Skeletal muscle tissue (tissue), 4 donors: ENCODE measurements around the gene GRHL3. TPM values are rescaled to one million over a fixed set of nuclear protein-coding genes. Genes with fewer than 3 reads are reported as not detected.
A peak's percentile ranks its signal among the peaks of the same experiment; 100 is the strongest.
"Not testable (repeated sequence)": the region's sequence is repeated elsewhere in the genome, so short reads cannot be mapped to it uniquely, and the experiment has no call there.

ENCODE experiments used
- H3K27ac ChIP-seq: one replicate; pipeline ENCODE4 v1.7.0; 2013; ENCODE audit warnings: mild to moderate bottlenecking, low read depth, low read length, inconsistent platforms
- H3K27me3 ChIP-seq, 3 donors: one replicate each; pipeline ENCODE4 v1.7.0; 2013; ENCODE audit warnings: low read length in 3 of 3; ENCODE audit not compliant: control insufficient read depth in 3 of 3, insufficient read depth in 3 of 3
- H3K36me3 ChIP-seq, 3 donors: one replicate each; pipeline ENCODE4 v1.7.0; 2013; ENCODE audit warnings: low read length in 3 of 3; ENCODE audit not compliant: control insufficient read depth in 3 of 3, insufficient read depth in 3 of 3
- H3K4me1 ChIP-seq, 3 donors: one replicate each; pipeline ENCODE4 v1.7.0; 2013; ENCODE audit warnings: low read length in 3 of 3, mild to moderate bottlenecking in 3 of 3; ENCODE audit not compliant: control insufficient read depth in 3 of 3, insufficient read depth in 3 of 3
- H3K4me3 ChIP-seq, 3 donors: one replicate each; pipeline ENCODE4 v1.7.0; 2013; ENCODE audit warnings: low read length in 3 of 3
- H3K9ac ChIP-seq, 3 donors: one replicate each; pipeline ENCODE4 v1.7.0; 2013; ENCODE audit warnings: low read length in 3 of 3, mild to moderate bottlenecking in 3 of 3, moderate library complexity in 2 of 3, low read depth in 1 of 3
- H3K9me3 ChIP-seq, 3 donors: one replicate each; pipeline ENCODE4 v1.7.0; 2013; ENCODE audit warnings: low read length in 3 of 3; ENCODE audit not compliant: control insufficient read depth in 3 of 3
- total RNA-seq: library from RNA; depleted of rRNA; stranded (reverse); fragments of >200 nt; gene quantifications from one replicate; pipeline ENCODE4 v1.2.3, GENCODE V29; 2014
- donor health status: Osteomylitis.

Gene GRHL3
- total RNA-seq, 1 donor from 2014 or later = not detected

GRCh38 chr1:24282491-24282890, 36.7 kb upstream of the GRHL3 start:
- Histone ChIP-seq H3K4me1 (peaks cover 0 to 3% (median 0%) of the 10 kb centered on the region in 3 donors), H3K27ac (no peak overlapping the region), H3K27me3 (peaks cover 0 to 14% (median 0%) of the 10 kb centered on the region in 3 donors), H3K36me3 (no peaks in the 10 kb centered on the region), H3K9ac (no peak overlapping the region), H3K9me3 (no peaks in the 10 kb centered on the region), H3K4me3 (no peak overlapping the region)

DNA sequence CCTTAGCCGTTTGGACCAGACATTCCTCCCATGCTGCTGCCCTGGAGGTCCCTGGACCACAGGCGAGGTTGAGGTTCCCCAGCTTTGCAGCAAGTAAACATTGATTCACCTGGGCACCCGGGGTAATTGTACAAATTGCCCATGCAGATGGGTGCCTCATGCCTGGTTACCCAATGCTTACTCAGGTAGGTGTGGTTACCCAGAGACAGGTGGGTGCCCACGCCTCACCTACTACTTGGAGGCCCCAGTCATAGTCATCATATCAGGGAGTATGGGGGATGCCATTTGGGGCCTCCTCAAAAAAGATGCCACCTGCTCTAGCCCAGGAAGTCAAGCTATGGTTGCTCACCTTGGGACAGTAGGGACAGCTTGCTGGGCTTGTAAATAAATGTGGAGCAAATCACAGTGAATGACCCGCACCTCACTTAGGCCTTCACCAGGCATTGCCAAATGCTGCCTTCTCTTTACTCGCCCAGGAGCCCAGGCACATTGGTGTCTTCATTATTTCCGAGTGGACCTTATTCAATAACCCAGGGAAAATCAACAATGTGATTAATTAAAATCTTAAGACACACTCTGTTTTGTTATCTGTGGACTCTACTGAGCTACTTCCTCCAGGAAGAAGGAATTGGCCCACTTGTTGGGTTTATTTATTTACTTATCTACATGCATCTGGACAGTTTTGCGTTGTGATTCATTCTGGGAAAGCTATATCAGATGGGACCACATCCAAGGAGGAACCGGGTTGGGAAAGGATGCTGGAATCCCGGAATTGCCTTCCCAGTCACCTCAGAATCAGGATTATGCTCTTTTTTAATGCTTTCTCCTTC, 35.6 kb upstream of the GRHL3 start:
- H3K9me3 ChIP-seq = no peaks in the 10 kb centered on the region
- no peaks in the 10 kb centered on the region for H3K36me3 ChIP-seq
- no peak overlapping the region for H3K9ac ChIP-seq
- H3K27me3 ChIP-seq = peaks cover 0 to 8% (median 0%) of the 10 kb centered on the region in 3 donors
- H3K27ac ChIP-seq = no peak overlapping the region
- H3K4me3 ChIP-seq = no peak overlapping the region
- H3K4me1 ChIP-seq = peaks cover 0 to 2% (median 0%) of the 10 kb centered on the region in 3 donors

DNA sequence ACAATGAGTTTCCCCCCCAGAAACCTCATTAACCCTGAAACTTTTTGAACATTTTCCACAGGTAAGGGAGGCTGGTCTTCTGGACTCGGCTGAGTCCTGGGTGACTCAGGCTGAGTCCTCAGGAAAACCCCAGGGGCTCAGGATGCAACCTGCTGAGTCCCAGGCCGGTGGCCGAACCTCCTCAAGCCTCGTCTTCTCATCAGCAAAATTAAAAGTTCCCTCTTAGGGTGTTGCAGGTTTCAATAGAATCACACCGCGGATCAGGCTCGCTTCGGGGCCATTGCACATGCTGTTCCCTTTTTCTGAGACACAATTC, 35.0 kb upstream of the GRHL3 start:
- Histone ChIP-seq H3K36me3 (no peaks in the 10 kb centered on the region), H3K9ac (no peak overlapping the region), H3K9me3 (no peaks in the 10 kb centered on the region), H3K4me3 (no peak overlapping the region), H3K4me1 (no peaks in the 10 kb centered on the region), H3K27ac (no peak overlapping the region), H3K27me3 (peaks cover 0 to 4% (median 0%) of the 10 kb centered on the region in 3 donors)

GRCh38 chr1:24285231-24285630, 33.9 kb upstream of the GRHL3 start:
- no peak overlapping the region for H3K4me3 ChIP-seq
- no peaks in the 10 kb centered on the region for H3K36me3 ChIP-seq
- H3K27ac ChIP-seq = no peak overlapping the region
- H3K4me1 ChIP-seq = peaks cover 3 to 9% (median 3%) of the 10 kb centered on the region in 3 donors
- H3K27me3 ChIP-seq = no peaks in the 10 kb centered on the region
- no peaks in the 10 kb centered on the region for H3K9me3 ChIP-seq
- H3K9ac ChIP-seq = no peak overlapping the region

DNA sequence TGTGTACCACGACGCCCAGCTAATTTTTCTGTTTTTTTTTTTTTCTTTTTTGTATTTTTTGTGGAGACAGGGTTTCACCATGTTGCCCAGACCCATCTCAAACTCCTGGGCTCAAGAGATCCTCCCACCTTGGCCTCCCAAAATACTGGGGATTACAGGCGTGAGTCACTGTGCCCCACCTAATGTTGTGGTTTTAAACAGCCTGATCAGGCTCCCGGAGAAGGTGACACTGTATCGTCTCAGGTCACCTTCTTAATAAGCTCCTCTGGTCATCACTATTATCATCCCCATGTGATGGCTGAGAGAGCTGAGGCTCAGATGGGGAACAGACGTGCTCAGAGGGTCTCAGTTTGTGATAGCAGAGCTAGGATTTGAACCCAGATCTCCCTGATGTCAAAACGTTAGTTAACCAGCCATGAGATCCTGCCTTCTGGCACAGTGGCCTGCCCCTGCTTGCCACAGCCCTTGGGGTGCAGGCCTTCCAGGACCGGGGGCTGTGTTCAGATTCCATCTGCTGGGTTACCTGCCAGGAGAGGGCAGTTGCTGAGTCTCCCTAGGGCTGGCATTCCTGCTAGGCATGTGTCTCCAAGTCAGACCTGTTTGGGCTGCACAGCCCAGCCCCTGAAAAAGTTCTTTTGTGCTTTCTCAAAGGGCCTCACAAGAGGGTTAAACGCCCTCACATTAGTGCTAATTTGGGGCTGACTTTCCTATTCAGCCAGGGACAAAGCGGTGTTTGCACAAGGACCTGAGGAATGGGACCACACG, 32.7 kb upstream of the GRHL3 start:
- no peaks in the 10 kb centered on the region for H3K36me3 ChIP-seq
- H3K27ac ChIP-seq = no peak overlapping the region
- no peaks in the 10 kb centered on the region for H3K9me3 ChIP-seq
- H3K9ac ChIP-seq = no peak overlapping the region
- H3K4me3 ChIP-seq = no peak overlapping the region
- H3K4me1 ChIP-seq = peaks cover 3 to 15% (median 3%) of the 10 kb centered on the region in 3 donors
- H3K27me3 ChIP-seq = no peaks in the 10 kb centered on the region

DNA sequence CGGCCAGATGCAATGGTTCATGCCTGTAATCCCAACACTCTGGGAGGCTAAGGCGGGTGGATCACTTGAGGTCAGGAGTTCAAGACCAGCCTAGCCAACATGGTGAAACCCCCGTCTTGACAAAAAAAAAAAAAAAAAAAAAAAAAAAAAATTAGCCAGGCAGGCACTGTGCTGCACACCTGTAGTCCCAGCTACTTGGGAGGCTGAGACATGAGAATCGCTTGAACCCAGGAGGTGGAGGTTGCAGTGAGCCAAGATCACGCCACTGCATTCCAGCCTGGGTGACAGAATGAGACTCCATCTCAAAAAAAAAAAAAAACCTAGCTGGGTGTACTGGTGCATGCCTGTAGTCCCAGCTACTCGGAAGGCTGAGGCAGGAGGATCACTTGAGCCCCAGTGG, 31.4 kb upstream of the GRHL3 start:
- H3K9me3 ChIP-seq, H3K4me3 ChIP-seq, H3K27me3 ChIP-seq, H3K9ac ChIP-seq, H3K27ac ChIP-seq, H3K36me3 ChIP-seq: not testable (repeated sequence)
- H3K4me1 ChIP-seq = peaks cover 3 to 15% (median 3%) of the 10 kb centered on the region in 3 donors

DNA sequence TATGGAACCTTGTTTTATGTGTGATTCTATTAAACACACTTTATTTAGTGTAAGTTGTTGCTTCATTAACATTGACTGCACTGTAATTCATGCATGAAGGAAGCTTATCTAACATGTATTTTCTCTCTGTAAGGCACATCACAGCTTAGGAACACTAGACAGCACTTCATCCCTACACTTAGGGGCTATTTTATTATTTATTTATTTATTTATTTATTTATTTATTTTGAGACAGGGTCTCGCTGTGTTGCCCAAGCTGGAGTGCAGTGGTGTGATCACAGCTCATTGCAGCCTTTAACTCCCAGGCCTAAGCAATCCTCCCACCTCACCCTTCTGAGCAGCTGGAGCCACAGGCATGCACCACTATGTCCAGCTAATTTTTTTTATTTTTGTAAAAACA, 30.7 kb upstream of the GRHL3 start:
- Histone ChIP-seq H3K36me3 (no peaks in the 10 kb centered on the region), H3K27ac (no peak overlapping the region), H3K9me3 (no peaks in the 10 kb centered on the region), H3K9ac (no peak overlapping the region), H3K27me3 (no peaks in the 10 kb centered on the region), H3K4me1 (peaks cover 3 to 21% (median 3%) of the 10 kb centered on the region in 3 donors), H3K4me3 (no peak overlapping the region)

GRCh38 chr1:24289937-24290595, 29.1 kb upstream of the GRHL3 start:
- H3K36me3 ChIP-seq = no peaks in the 10 kb centered on the region
- no peak overlapping the region for H3K9ac ChIP-seq

GRCh38 chr1:24290933-24291487, 28.1 kb upstream of the GRHL3 start:
- no peak overlapping the region for H3K27ac ChIP-seq
- no peak overlapping the region for H3K9ac ChIP-seq
- no peaks in the 10 kb centered on the region for H3K36me3 ChIP-seq
- no peaks in the 10 kb centered on the region for H3K27me3 ChIP-seq
- H3K9me3 ChIP-seq = no peaks in the 10 kb centered on the region
- no peak overlapping the region for H3K4me3 ChIP-seq
- H3K4me1 ChIP-seq = peaks cover 3 to 42% (median 7%) of the 10 kb centered on the region in 3 donors

More at GRCh38 chr1:24289937-24290595, 29.1 kb upstream of the GRHL3 start:
- Histone ChIP-seq H3K9me3 (no peaks in the 10 kb centered on the region), H3K27ac (peak overlapping the region; percentile 9), H3K4me3 (peak overlapping the region in 1 of 3 donors; percentile 9), H3K4me1 (peaks cover 3 to 36% (median 7%) of the 10 kb centered on the region in 3 donors), H3K27me3 (no peaks in the 10 kb centered on the region)
